ENCODE results near the gene CCNI.

GRCh38 chr4:77073106-77073809, 2.5 kb downstream of the CCNI start:
- TF ChIP-seq POLR2A (IDR thresholded peaks at IDR 0.05; ENCODE audit: low read depth, low read length) (no peak), POLR2AphosphoS5 (IDR thresholded peaks at IDR 0.05; ENCODE audit: low read depth, low read length) (no peak)
